GM21576 (cell line): ENCODE data around the gene PNN.
"Not testable (repeated sequence)": the region's sequence is repeated elsewhere in the genome, so short reads cannot be mapped to it uniquely, and the experiment has no call there.

Experiments used
- ATAC-seq: cut with Tn5 transposase; IDR thresholded peaks from one replicate; pipeline ENCODE4 v1.9.1; 2021; ENCODE audit warnings: mild to moderate bottlenecking, moderate library complexity; ENCODE audit not compliant: unreplicated experiment

The PNN gene

GRCh38 chr14:39180553-39180952 lies 5.5 kb downstream of the PNN start:
- ATAC-seq, result no peak

GRCh38 chr14:39181026-39181692 lies 6.1 kb downstream of the PNN start:
- ATAC-seq, result no peak

GRCh38 chr14:39181693-39182047 lies 6.6 kb downstream of the PNN start:
- ATAC-seq, result no peak

- no peak for ATAC-seq
Observed at GRCh38 chr14:39182770-39183684, 8.0 kb downstream of the PNN start.

- ATAC-seq, result not testable (repeated sequence)
Observed at GRCh38 chr14:39183685-39184003, 8.6 kb downstream of the PNN start.

- ATAC-seq, result no peak
Observed at GRCh38 chr14:39184628-39185255, 9.7 kb downstream of the PNN start.

GRCh38 chr14:39185256-39186049 lies 10.4 kb downstream of the PNN start:
- ATAC-seq, result no peak

GRCh38 chr14:39186941-39187525 lies 12.0 kb downstream of the PNN start:
- no peak for ATAC-seq

GRCh38 chr14:39203659-39204606 lies 28.9 kb downstream of the PNN start:
- ATAC-seq, result no peak

GRCh38 chr14:39207430-39207829 lies 32.4 kb downstream of the PNN start:
- not testable (repeated sequence) for ATAC-seq

- no peak for ATAC-seq
Observed at GRCh38 chr14:39211109-39211741, 36.2 kb downstream of the PNN start.

- no peak for ATAC-seq
Observed at GRCh38 chr14:39212034-39212433, 37.0 kb downstream of the PNN start.

GRCh38 chr14:39212693-39213092 lies 37.6 kb downstream of the PNN start:
- no peak for ATAC-seq

- no peak for ATAC-seq
Observed at GRCh38 chr14:39217214-39217879, 42.3 kb downstream of the PNN start.

GRCh38 chr14:39218171-39218769 lies 43.2 kb downstream of the PNN start:
- no peak for ATAC-seq

- ATAC-seq, result no peak
Observed at GRCh38 chr14:39219075-39219499, 44.0 kb downstream of the PNN start.

- ATAC-seq, result not testable (repeated sequence)
Observed at GRCh38 chr14:39220473-39220872, 45.4 kb downstream of the PNN start.

GRCh38 chr14:39228044-39228443 lies 53.0 kb downstream of the PNN start:
- ATAC-seq, result no peak
